Cardiac muscle cell (in vitro differentiated cells and primary cell): ENCODE data around the gene IL18. TPM values are rescaled to one million over a fixed set of nuclear protein-coding genes. Genes with fewer than 3 reads are reported as not detected.
A peak's percentile ranks its signal among the peaks of the same experiment; 100 is the strongest.
"Not testable (repeated sequence)": the region's sequence is repeated elsewhere in the genome, so short reads cannot be mapped to it uniquely, and the experiment has no call there.

Experiments
- DNase-seq, 2 donors: peaks; one replicate each; pipeline versions ENCODE4 v3.0.0 to v3.0.0-alpha.2; 2010 to 2017; ENCODE audit warnings: low read depth in 1 of 2, low spot score in 1 of 2
- H3K27ac ChIP-seq: fragments of 200-600 bp; sonication (generic); 2 replicates; pipeline ENCODE4 v1.5.1; 2016
- H3K27me3 ChIP-seq: fragments of 200-600 bp; sonication (generic); 2 replicates; pipeline ENCODE4 v1.6.0; 2016; ENCODE audit warnings: control low read depth
- H3K36me3 ChIP-seq: fragments of 200-600 bp; sonication (generic); 2 replicates; pipeline ENCODE4 v1.5.1; 2016; ENCODE audit warnings: control low read depth
- H3K4me1 ChIP-seq: fragments of 200-600 bp; sonication (generic); 2 replicates; pipeline ENCODE4 v1.8.1; 2017; ENCODE audit warnings: low read depth, mild to moderate bottlenecking, mixed run types
- H3K4me3 ChIP-seq: fragments of 200-600 bp; sonication (generic); 2 replicates; pipeline ENCODE4 v1.5.1; 2016; ENCODE audit warnings: mild to moderate bottlenecking
- H3K9me3 ChIP-seq: fragments of 200-600 bp; sonication (generic); 2 replicates; pipeline ENCODE4 v1.5.1; 2017; ENCODE audit warnings: low read depth, mild to moderate bottlenecking, control low read depth
- CTCF ChIP-seq: IDR thresholded peaks from 2 replicates; pipeline ENCODE4 v1.5.1; 2012; ENCODE audit warnings: low read depth, mild to moderate bottlenecking, low read length
- polyA plus RNA-seq: library from polyadenylated mRNA; unstranded; fragments of >200 nt; fragmentation: Nextera tagmentation; extraction: Ambion mirVana; gene quantifications from 2 replicates; pipeline ENCODE4 v1.2.1, GENCODE V29; 2016
- total RNA-seq: library from RNA; depleted of rRNA; stranded (reverse); fragments of >200 nt; gene quantifications from 2 replicates; pipeline ENCODE4 v1.2.3, GENCODE V29; 2016

Gene IL18
- total and polyA plus RNA-seq, 2 experiments from 2014 or later: 0.86 to 0.94 TPM

DNA sequence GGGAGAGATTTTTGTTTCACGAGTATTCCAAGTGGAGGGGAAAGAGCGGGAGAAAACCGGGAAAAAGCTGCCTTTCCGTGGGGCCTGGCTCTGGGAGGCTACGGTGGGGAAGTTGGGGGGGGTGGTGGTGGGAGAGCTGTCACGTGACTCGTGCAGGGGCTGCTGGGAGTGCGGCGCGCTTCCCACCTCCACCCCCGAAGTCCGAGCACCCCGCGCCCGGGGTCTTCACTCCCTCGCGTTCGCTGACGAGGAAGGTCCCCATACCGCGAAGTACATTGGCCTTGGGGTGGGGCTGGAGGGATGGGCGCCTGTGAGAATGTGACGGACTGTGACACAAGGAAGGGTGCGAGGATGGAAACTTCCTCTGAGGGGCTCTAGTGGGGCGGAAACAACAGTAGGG lies 3.3 kb upstream of the IL18 start, which contains the start of gene TEX12:
Gene TEX12 (plus strand): TSS at position 228 of the 400 bp plus-strand sequence. CDS start 1,897 bp downstream, outside the sequence.
- H3K4me1 ChIP-seq: no peaks in the 10 kb centered on the region
- no peaks in the 10 kb centered on the region for H3K27me3 ChIP-seq
- no peak within 1 kb of the TSS for H3K27ac ChIP-seq
- no peaks in the 10 kb centered on the region for H3K9me3 ChIP-seq
- DNase-seq: no peak
- H3K4me3 ChIP-seq: no peak within 1 kb of the TSS
- H3K36me3 ChIP-seq: no peaks in the 10 kb centered on the region
- TF ChIP-seq CTCF: no peak

GRCh38 chr11:112166562-112166961 lies 2.7 kb upstream of the IL18 start:
- Histone ChIP-seq H3K36me3 (no peaks in the 10 kb centered on the region), H3K4me1 (no peaks in the 10 kb centered on the region), H3K9me3 (no peaks in the 10 kb centered on the region), H3K4me3 (no peak overlapping the region), H3K27ac (no peak overlapping the region), H3K27me3 (no peaks in the 10 kb centered on the region)
- peak in 1 of 2 donors; percentile 70 for DNase-seq
- TF ChIP-seq CTCF: no peak

DNA sequence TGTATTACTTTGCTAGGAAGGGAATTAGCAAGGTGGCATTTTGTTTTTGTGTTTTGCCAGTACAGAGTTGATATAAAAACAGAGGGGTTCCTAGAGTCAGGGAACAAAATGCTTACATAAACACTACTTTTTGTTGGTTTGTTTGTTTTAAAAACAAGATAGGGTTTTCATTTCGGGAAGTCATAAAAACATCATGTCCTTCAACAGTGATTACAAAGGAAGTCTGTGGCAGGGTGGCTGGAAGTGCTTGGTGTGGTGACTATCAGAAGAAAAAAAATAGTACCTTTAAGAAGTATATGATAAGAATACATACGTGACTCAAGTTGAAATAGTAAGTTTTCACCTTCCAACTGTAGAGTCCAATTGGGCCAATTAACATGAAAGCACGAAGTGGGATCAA lies 1.2 kb upstream of the IL18 start:
- Histone ChIP-seq H3K36me3 (no peaks in the 10 kb centered on the region), H3K27ac (no peak overlapping the region), H3K9me3 (no peaks in the 10 kb centered on the region), H3K27me3 (no peaks in the 10 kb centered on the region), H3K4me3 (no peak overlapping the region), H3K4me1 (no peaks in the 10 kb centered on the region)
- no peak for TF ChIP-seq CTCF
- DNase-seq: no peak

DNA sequence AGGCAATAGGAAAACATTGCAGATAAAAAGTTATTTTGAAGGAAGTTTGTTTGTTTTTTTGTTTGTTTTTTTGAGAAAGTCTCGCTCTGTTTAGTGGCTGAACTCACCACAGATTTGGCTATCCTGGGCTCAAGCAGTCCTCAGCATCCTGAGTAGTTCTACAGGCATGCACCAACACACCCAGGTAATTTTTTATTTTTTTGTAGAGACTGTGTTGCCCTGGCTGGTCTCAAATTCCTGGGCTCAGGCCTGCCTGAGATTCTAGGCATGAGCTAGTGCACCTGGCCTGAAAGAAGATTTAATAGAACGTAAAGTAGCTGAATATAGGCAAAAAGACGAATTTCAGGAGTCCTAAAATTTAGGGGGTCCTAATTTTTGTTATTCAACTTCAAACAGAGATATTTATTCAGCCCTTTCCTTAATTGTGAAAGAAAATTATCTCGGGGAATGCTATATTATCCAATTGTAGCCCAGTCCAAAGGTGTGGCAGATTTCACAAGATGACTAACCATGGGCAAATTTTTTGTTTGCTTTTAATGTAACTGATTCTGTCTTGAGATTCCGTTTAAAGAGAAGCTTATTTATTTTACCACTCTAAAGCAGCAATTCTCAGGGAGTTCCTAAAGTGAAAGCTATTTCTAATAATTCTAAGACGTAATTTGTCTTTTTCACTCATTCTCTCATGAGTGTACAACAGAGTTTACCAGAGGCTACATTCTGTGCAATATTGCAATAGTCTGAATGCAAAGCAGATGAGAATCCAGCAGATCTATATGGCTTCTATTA lies 940 bp downstream of the IL18 start:
- Histone ChIP-seq H3K9me3 (no peaks in the 10 kb centered on the region), H3K27me3 (no peaks in the 10 kb centered on the region), H3K4me3 (no peak overlapping the region), H3K27ac (no peak overlapping the region), H3K4me1 (no peaks in the 10 kb centered on the region), H3K36me3 (no peaks in the 10 kb centered on the region)
- TF ChIP-seq CTCF: no peak
- no peak for DNase-seq

DNA sequence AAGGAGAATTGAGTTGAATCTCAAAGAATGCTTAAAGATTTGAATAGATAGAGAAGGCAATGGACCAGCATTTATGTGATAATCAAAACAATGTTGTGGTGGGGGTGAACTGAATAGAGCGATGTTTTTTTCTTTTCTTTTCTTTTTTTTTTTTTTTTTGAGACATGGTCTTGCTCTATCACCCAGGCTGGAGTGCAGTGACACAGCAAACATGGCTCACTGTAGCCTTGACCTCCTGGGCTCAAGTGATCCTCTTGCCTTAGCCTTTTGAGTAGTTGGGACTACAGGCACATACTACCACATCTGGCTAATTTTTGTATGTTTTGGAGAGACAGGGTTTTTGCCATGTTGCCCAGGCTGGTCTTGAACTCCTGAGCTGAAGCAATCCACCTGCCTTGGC lies 1.7 kb downstream of the IL18 start:
- DNase-seq, H3K36me3 ChIP-seq, H3K4me1 ChIP-seq, H3K9me3 ChIP-seq, H3K27me3 ChIP-seq, H3K4me3 ChIP-seq, H3K27ac ChIP-seq: not testable (repeated sequence)

DNA sequence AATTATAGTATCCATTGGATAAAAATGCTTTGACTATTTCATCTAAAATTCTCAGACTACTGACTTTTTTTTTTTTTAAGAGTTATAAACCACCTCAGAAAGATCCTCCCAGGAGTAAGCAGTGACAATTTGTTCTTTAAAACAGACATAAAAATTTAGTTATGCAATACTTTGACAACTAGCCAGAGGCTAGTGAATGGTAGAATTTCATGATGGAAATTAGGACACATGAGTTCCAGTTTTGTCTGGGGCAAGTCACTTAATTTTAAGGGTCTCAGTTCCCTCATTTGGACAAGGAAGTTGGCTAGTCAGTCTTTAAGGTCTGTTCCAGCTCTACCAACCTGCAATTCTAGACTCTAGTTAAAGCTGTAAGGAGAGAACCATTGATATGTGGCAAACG lies 2.9 kb downstream of the IL18 start:
- Histone ChIP-seq H3K27ac (no peak overlapping the region), H3K36me3 (no peaks in the 10 kb centered on the region), H3K4me1 (no peaks in the 10 kb centered on the region), H3K27me3 (no peaks in the 10 kb centered on the region), H3K4me3 (no peak overlapping the region), H3K9me3 (no peaks in the 10 kb centered on the region)
- peak in 1 of 2 donors; percentile 46 for DNase-seq
- no peak for TF ChIP-seq CTCF
